ENCODE results near the gene FOXN3.

Gene FOXN3

DNA sequence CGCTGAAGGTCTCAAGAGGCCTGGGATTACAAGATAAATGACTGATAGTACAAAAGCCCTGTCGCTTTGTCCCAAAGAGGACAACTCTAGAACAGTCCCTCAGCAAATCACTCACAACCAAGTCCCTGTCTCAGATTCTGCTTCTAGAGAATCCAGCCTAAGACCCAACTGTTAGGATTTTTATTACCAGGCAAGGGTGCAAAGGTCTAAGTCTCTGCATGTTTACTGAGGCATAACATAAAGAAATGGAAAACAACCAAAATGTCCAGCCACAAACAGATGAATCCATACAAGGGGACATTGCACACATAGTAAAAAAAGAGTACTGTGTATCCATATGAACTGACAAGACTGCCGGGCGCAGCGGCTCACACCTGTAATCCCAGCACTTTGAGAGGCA is 104.1 kb downstream of the FOXN3 start:
- no peaks in the 10 kb centered on the region for H3K27me3 ChIP-seq (ENCODE audit: insufficient read depth, poor library complexity, severe bottlenecking)
- TF ChIP-seq GABPA (IDR thresholded peaks at IDR 0.05; ENCODE audit: low read depth) = no peak
- TF ChIP-seq SPI1 (IDR thresholded peaks at IDR 0.05; ENCODE audit: borderline replicate concordance, low read depth) = no peak
- TF ChIP-seq, protein P1, sequence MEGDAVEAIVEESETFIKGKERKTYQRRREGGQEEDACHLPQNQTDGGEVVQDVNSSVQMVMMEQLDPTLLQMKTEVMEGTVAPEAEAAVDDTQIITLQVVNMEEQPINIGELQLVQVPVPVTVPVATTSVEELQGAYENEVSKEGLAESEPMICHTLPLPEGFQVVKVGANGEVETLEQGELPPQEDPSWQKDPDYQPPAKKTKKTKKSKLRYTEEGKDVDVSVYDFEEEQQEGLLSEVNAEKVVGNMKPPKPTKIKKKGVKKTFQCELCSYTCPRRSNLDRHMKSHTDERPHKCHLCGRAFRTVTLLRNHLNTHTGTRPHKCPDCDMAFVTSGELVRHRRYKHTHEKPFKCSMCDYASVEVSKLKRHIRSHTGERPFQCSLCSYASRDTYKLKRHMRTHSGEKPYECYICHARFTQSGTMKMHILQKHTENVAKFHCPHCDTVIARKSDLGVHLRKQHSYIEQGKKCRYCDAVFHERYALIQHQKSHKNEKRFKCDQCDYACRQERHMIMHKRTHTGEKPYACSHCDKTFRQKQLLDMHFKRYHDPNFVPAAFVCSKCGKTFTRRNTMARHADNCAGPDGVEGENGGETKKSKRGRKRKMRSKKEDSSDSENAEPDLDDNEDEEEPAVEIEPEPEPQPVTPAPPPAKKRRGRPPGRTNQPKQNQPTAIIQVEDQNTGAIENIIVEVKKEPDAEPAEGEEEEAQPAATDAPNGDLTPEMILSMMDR (IDR thresholded peaks at IDR 0.05; ENCODE audit: insufficient read depth, low read length) = no peak
- TF ChIP-seq, protein P2, sequence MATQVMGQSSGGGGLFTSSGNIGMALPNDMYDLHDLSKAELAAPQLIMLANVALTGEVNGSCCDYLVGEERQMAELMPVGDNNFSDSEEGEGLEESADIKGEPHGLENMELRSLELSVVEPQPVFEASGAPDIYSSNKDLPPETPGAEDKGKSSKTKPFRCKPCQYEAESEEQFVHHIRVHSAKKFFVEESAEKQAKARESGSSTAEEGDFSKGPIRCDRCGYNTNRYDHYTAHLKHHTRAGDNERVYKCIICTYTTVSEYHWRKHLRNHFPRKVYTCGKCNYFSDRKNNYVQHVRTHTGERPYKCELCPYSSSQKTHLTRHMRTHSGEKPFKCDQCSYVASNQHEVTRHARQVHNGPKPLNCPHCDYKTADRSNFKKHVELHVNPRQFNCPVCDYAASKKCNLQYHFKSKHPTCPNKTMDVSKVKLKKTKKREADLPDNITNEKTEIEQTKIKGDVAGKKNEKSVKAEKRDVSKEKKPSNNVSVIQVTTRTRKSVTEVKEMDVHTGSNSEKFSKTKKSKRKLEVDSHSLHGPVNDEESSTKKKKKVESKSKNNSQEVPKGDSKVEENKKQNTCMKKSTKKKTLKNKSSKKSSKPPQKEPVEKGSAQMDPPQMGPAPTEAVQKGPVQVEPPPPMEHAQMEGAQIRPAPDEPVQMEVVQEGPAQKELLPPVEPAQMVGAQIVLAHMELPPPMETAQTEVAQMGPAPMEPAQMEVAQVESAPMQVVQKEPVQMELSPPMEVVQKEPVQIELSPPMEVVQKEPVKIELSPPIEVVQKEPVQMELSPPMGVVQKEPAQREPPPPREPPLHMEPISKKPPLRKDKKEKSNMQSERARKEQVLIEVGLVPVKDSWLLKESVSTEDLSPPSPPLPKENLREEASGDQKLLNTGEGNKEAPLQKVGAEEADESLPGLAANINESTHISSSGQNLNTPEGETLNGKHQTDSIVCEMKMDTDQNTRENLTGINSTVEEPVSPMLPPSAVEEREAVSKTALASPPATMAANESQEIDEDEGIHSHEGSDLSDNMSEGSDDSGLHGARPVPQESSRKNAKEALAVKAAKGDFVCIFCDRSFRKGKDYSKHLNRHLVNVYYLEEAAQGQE (IDR thresholded peaks at IDR 0.05; ENCODE audit: insufficient replicate concordance, low read depth) = no peak
- no peak for TF ChIP-seq POLR2AphosphoS5 (IDR thresholded peaks at IDR 0.05; ENCODE audit: low read depth)
- no peak overlapping the region for H3K4me3 ChIP-seq (replicated peaks; ENCODE audit: insufficient read depth, low read length)
- DNase-seq (ENCODE audit: low read depth in 1 of 2, low spot score in 1 of 2) = no peak
- no peak overlapping the region for H3K27ac ChIP-seq (replicated peaks)

DNA sequence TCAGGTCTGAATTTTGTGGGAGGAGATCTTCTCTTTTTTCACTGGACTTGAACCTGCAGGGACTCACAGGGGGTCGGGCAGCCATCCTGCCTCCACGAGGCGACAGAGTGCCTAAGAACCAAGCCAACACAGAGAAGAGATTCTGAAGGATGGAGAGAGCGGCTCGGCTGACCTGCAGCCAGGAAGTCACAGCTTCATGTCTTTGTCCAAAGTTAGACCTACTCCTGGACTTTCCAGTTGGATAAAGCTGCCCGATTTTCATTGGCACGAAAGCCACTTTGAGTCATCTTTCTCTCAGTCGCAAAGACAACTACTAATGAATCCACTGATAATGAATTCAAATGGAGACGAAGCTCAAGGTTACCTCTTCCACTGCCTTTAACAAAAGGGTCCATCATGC is 106.8 kb downstream of the FOXN3 start:
- H3K4me3 ChIP-seq (replicated peaks; ENCODE audit: insufficient read depth, low read length) = no peak overlapping the region
- no peak overlapping the region for H3K27ac ChIP-seq (replicated peaks)
- H3K27me3 ChIP-seq (ENCODE audit: insufficient read depth, poor library complexity, severe bottlenecking) = no peaks in the 10 kb centered on the region
- TF ChIP-seq, protein P2 (IDR thresholded peaks at IDR 0.05; ENCODE audit: insufficient replicate concordance, low read depth) = no peak
- TF ChIP-seq GABPA (IDR thresholded peaks at IDR 0.05; ENCODE audit: low read depth) (no peak), POLR2AphosphoS5 (IDR thresholded peaks at IDR 0.05; ENCODE audit: low read depth) (no peak), SPI1 (IDR thresholded peaks at IDR 0.05; ENCODE audit: borderline replicate concordance, low read depth) (no peak)
- TF ChIP-seq, protein P1 (IDR thresholded peaks at IDR 0.05; ENCODE audit: insufficient read depth, low read length) = no peak
- DNase-seq (ENCODE audit: low read depth in 1 of 2, low spot score in 1 of 2) = no peak

DNA sequence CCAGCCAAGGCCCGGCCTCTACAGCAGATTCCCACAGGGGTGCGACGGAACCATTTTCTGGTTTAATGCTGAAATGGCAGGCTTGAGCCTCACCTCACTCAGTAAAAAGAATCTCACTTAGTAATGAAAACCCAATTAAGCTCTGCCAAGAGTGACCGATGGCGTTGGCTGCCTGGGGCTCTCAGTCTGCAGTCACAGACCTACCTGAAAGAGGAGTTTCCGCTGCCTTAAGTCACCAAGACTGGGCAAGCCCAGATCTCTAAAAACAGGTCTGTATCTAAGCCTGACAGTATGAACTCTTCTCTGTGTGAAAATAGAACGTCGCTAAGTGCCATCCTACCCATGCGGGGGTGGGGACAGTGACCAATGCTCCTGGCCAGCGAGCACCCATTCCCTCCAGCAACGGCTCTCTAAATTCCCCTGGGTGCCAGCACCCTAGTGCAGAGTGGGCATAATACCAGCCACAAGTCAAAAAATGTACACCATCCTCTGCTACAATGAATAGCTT is 107.3 kb downstream of the FOXN3 start:
- H3K4me3 ChIP-seq (replicated peaks; ENCODE audit: insufficient read depth, low read length) = no peak overlapping the region
- TF ChIP-seq SPI1 (IDR thresholded peaks at IDR 0.05; ENCODE audit: borderline replicate concordance, low read depth) (no peak), POLR2AphosphoS5 (IDR thresholded peaks at IDR 0.05; ENCODE audit: low read depth) (no peak), GABPA (IDR thresholded peaks at IDR 0.05; ENCODE audit: low read depth) (no peak)
- TF ChIP-seq, protein P2 (IDR thresholded peaks at IDR 0.05; ENCODE audit: insufficient replicate concordance, low read depth) = no peak
- TF ChIP-seq, protein P1 (IDR thresholded peaks at IDR 0.05; ENCODE audit: insufficient read depth, low read length) = no peak
- H3K27me3 ChIP-seq (ENCODE audit: insufficient read depth, poor library complexity, severe bottlenecking) = no peaks in the 10 kb centered on the region
- H3K27ac ChIP-seq (replicated peaks) = no peak overlapping the region
- DNase-seq (ENCODE audit: low read depth in 1 of 2, low spot score in 1 of 2) = no peak

Measured in HL-60 (cell line).